Measurements from ENCODE around the gene IFT43.
"Not testable (repeated sequence)": the region's sequence is repeated elsewhere in the genome, so short reads cannot be mapped to it uniquely, and the experiment has no call there.

The IFT43 gene

GRCh38 chr14:75981426-75982265 lies 3.9 kb upstream of the IFT43 start, which contains the start of gene TGFB3:
TSS of gene TGFB3 (minus strand) at chr14:75981995. CDS start at chr14:75980893, 1,102 bp downstream.
- peak; percentile 46 for DNase-seq

- DNase-seq = peak; percentile 77
Observed at GRCh38 chr14:75982266-75983018, 3.1 kb upstream of the IFT43 start.

- no peak for DNase-seq
Observed at GRCh38 chr14:75983019-75983358, 2.6 kb upstream of the IFT43 start.

GRCh38 chr14:75984674-75985073 lies 889 bp upstream of the IFT43 start:
- no peak for DNase-seq

- DNase-seq = no peak
Observed at GRCh38 chr14:75986439-75986765, 839 bp downstream of the IFT43 start.

GRCh38 chr14:75987201-75987970 lies 1.8 kb downstream of the IFT43 start:
- DNase-seq = no peak

GRCh38 chr14:75989134-75989533 lies 3.6 kb downstream of the IFT43 start:
- no peak for DNase-seq

GRCh38 chr14:75990297-75990696 lies 4.7 kb downstream of the IFT43 start:
- no peak for DNase-seq

GRCh38 chr14:75991753-75992152 lies 6.2 kb downstream of the IFT43 start:
- DNase-seq = no peak

- no peak for DNase-seq
Observed at GRCh38 chr14:75993567-75994041, 8.0 kb downstream of the IFT43 start.

- DNase-seq = no peak
Observed at GRCh38 chr14:75995372-75996041, 9.9 kb downstream of the IFT43 start.

- DNase-seq = no peak
Observed at GRCh38 chr14:75996488-75996887, 10.9 kb downstream of the IFT43 start.

GRCh38 chr14:75999511-76000190 lies 14.1 kb downstream of the IFT43 start:
- DNase-seq = no peak

- no peak for DNase-seq
Observed at GRCh38 chr14:76002383-76002782, 16.8 kb downstream of the IFT43 start.

- DNase-seq = no peak
Observed at GRCh38 chr14:76006253-76006652, 20.7 kb downstream of the IFT43 start.

- DNase-seq = no peak
Observed at GRCh38 chr14:76007379-76007778, 21.8 kb downstream of the IFT43 start.

- no peak for DNase-seq
Observed at GRCh38 chr14:76007852-76008251, 22.3 kb downstream of the IFT43 start.

GRCh38 chr14:76009627-76010026 lies 24.1 kb downstream of the IFT43 start:
- not testable (repeated sequence) for DNase-seq

GRCh38 chr14:76011930-76012329 lies 26.4 kb downstream of the IFT43 start:
- no peak for DNase-seq

GRCh38 chr14:76012354-76012753 lies 26.8 kb downstream of the IFT43 start:
- DNase-seq = no peak

GRCh38 chr14:76015191-76015590 lies 29.6 kb downstream of the IFT43 start:
- no peak for DNase-seq

GRCh38 chr14:76015668-76016067 lies 30.1 kb downstream of the IFT43 start:
- no peak for DNase-seq
